Tongue (tissue), 2 donors: ENCODE results near the gene SND1. TPM values are rescaled to one million over a fixed set of nuclear protein-coding genes. Genes with fewer than 3 reads are reported as not detected.
"Not testable (repeated sequence)": the region's sequence is repeated elsewhere in the genome, so short reads cannot be mapped to it uniquely, and the experiment has no call there.

ENCODE experiments used
- DNase-seq: peaks from one replicate; pipeline ENCODE4 v3.0.0-alpha.2; 2015
- total RNA-seq: library from RNA; depleted of rRNA; stranded (reverse); fragments of >200 nt; gene quantifications from one replicate; pipeline ENCODE4 v1.2.3, GENCODE V29; 2014

SND1 gene
- total RNA-seq, 1 donor from 2014 or later, result 111 TPM

GRCh38 chr7:127892488-127893314 is 240.7 kb downstream of the SND1 start:
- DNase-seq, result peak; percentile 29

GRCh38 chr7:127893547-127893946 is 241.6 kb downstream of the SND1 start:
- no peak for DNase-seq

DNA sequence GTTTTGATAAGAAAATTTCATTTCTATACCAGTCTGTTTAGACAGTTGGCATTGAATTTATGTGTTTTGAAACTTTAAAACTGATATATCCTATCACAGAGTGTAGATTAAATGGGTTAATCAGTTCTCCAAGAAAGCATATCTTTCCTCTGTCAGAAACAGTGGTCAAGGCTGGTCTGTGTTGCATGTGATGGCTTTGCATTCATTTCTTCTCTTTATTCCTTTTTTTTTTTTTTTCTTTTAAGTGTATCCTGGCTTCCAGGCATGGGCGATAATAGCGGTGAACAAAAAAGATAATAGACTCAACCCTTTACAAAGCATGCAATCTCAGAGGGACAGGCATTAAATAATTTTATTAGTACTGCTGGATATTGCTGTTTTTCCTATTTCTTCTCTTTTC is 242.6 kb downstream of the SND1 start:
- no peak for DNase-seq

- DNase-seq, result no peak
Measured at GRCh38 chr7:127895360-127895759, 243.4 kb downstream of the SND1 start.

- DNase-seq, result no peak
Measured at GRCh38 chr7:127895814-127896280, 243.9 kb downstream of the SND1 start.

DNA sequence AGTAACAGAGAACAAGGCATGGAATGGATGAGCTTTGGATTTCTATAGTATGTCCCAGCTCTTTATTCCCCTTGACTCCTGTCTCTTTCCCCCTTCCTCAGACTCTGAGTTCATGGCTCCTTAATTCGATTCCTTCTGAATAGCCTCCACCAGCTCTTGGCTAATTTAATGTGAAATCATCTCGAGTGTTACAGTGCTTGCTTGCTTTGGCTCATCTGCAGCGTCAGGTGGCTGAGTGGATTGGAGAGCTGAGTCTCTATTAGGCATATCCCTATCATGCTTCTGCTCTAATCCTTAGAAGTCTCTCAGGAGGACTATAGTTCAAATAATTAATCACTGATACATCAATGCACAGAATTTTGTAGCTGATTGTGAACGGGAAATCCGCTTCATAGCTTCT is 244.7 kb downstream of the SND1 start:
- peak; percentile 46 for DNase-seq

DNA sequence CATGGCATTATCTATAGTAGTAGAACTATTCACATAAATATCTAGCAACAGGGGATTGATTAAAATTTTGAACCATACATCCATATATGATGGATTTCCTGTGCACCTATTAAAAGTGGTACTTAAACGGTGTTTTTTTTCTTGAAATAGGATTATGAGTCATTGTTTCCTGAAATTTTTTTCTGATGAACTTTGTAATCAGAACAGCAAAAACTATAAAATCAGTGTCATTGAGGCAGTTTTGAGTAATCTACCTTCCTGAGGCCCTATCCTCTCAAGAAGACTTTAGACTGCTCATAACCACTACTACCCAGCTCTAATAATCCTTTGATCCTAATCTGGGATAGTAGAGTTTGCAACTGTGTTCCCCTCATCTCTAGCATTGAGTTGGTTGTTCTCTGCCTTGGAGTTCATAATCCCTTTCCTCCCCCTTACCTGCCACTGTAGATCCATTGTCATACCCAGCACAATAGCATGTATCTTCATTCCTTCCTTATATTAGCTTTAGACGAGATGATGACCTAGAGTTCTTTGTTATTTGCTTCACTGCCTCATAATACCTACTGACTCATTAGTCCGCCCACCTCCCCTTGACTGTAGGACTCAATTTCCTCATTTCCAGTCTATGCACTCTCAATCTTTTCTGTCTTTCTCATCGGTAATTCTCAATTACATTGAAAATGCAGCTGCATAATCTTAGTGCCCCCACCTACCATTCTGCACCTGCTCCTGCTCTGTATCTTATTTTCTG is 245.9 kb downstream of the SND1 start:
- DNase-seq, result no peak

DNA sequence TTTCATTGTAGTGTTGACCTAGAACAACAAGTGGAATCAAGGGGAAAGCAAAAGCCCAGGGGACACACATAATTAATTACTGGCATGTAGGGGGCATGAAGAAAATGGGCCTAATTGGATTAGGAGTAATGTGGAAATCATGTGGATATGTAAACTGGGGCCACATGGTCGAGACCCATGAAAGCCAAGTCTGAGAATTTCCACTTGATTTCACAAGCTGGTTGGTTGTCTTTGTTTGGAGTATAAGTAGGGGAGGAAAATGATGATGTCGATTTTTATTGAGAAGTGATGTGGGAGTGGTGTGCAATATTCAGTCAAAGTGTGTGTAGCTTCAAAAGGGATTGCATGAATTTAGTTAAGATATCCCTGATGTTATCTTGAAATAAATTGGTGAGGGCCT is 247.4 kb downstream of the SND1 start:
- no peak for DNase-seq

- no peak for DNase-seq
Measured at GRCh38 chr7:127900141-127900540, 248.1 kb downstream of the SND1 start.

DNA sequence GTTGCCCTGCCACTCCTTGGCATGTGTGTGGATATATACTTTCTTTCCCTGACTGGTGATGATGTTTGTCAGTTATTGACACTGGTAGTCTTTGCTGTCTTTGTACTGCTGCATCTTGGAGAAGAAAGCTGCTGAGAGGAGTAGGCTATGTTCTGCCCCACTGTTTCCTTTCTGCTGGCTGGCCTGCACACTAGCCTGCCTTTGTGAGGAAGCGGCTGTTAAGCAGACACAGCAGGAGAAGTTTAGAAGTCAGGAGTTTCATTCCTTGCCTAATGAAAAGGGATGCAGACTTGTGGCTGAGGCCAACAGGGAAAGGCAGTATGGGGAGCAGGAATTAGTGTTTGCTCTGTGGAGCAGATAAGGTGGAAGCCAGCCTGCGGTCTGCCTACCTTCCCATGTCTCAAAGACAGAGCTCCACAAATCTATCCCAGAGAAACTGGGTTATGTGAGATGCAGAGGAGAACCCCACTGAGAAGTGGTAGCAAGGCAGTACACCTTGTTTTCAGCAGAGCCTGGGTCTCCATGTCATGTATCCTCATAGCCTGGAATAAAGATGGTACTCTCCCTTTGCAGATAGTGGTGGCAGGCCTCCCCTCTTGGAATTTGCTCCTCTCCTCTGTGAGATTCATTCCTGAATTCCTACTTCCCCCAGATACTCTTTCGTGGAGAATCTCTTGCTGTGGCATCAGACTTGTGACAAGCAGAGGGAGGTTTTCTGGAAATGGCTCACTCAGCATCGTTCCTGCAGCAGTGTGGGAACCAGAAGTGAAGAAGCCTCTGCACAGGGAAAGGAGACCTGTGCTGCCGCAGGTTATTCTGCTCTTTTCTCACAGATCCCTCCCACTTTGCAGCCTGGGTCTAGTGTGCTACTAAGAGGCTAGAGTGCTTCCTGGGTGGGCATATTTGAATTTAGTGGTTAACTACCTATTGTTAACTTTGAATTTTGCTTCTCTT is 249.0 kb downstream of the SND1 start:
- DNase-seq, result no peak

DNA sequence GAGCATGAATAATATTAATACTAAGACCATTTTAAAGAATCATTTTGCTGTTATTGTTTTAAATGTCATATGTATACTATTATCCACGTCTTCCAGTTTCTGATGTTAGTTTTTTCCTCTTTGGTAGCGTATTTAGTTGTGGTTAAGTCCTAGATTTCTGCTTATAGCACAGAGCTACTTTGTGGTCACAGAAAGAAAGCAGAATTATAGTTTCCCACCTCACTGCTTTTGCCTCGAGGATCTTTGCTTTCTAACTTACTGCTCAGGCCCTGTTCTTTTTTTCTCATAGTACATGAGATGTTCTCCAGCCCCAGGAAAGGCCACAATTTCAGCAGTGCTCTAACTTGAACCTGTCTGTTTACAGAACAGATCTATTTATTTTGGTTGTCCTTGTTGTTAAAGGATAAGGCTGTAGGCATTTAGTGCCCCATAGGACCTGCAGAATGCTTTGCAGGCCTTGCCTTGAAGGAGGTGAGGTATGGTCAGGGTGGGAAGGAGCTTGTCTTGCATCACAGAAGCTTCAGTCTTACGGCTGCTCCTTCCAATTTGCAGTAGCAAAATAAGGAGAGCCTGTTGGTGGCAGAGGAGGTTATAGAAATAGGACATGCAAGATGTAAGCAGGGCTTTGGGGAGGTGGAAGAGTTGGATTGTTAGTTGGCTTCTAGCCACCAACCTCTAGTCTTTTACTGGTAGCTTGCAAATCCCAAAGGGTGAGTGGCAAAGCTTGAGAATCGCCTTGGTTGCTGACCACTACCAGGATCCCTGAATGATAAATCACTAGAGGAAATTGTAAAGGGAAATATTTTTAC is 250.1 kb downstream of the SND1 start:
- DNase-seq, result no peak

DNA sequence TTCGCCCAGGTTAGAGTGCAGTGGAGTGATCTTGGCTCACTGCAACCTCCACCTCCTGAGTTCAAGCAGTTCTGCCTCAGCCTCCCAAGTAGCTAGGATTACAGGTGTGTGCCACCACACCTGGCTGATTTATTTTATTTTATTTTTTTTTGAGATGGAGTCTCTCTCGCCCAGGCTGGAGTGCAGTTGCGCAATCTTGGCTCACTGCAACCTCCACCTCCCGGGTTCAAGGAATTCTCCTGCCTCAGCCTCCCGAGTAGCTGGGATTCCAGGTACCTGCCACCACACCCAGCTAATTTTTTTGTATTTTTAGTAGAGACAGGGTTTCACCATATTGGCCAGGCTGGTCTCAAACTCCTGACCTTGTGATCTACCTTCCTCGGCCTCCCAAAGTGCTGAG is 250.8 kb downstream of the SND1 start:
- DNase-seq, result not testable (repeated sequence)

DNA sequence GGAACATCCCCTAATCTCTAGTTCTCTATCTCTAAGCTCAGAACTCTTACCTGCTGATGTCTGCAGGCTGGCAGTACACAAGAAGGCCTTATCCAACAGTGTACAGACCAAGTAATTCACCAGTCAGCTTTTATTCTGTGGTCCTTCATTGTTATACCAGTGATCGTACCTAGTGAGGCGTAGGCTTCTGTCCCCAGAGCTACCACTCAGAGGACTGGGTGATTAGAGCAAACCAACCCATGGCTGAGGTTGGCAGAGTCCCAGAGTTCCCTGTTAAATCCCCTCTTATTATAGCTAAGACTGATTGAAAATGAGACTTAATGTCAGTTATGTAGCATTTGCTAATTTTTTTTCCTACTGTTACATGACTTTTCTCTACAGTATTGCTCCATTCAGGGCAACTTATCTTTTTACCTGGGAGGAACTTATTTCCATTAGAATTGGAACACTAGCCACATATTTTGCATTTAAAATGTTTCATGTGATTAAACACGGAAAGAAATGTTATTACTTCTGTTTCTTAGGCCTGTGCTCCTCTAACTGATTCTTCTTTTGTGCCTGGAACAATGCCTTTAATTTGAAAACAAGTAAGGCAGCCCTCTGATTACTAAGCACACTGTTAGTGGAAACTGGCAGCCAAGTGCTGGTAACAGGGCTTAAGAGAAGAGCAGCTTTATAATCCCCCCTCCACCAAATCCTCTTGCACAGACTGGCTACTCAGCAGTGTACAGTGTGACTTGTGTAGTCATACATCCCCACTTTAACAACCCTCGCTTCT is 252.1 kb downstream of the SND1 start:
- peak; percentile 32 for DNase-seq

DNA sequence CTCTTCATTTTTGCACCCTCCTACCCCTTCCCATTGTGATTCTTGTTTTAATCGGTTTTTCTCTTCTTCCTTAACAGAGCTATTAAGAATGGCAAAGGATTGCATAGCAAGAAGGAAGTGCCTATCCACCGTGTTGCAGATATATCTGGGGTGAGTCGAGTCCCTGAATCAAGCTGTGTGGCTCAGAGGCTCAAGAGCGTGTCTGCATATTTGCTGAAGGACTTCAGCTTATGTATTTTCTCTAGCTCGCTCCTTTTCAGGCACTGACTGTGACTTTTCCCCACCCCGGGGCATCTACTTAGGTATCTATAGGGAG is 252.6 kb downstream of the SND1 start:
- DNase-seq, result no peak

- DNase-seq, result no peak
Measured at GRCh38 chr7:127905021-127905420, 253.0 kb downstream of the SND1 start.

- no peak for DNase-seq
Measured at GRCh38 chr7:127905491-127906330, 253.7 kb downstream of the SND1 start.

DNA sequence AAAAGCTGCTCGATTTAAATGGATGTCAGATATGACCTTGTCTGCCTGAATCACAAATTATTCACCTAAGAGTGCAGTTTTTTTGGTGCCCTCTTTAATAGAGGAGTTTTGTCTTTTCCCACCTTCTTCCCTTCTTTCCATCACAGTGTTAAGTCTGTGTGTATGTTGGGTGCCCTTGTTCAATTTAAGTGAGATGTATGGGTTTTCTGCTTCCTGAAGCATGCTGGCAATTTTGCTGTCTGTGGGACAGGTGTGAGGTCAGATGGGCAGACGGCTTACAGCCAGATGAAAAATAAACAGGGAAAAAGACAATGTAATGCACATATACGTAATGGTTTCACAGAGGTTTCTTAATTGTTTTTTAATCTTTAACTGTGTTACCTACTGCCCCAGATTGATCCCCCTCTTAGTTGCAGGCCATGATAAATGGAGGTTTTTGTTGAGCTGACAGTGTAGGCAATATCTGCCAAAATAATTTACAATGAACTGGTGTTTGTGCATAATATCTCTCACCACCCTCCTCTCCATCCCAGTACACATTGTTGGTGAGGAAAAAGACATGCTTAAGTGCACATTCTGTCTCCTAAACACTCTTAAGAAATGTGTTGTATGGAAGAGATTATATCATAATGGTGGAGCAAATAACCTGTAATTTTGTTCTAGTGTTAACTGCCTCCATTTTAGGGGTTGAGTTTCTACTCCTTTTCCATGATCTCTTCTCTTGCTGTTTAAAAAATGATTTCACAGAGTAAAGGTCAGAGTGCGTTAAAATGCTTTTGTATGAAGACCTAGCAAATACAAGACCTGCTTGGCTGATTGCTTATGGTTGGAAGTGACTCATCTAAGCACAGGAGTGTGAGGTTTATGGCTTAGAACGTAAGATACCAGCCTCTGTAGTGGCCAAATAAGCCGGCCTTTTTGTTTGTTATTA is 255.4 kb downstream of the SND1 start:
- no peak for DNase-seq

DNA sequence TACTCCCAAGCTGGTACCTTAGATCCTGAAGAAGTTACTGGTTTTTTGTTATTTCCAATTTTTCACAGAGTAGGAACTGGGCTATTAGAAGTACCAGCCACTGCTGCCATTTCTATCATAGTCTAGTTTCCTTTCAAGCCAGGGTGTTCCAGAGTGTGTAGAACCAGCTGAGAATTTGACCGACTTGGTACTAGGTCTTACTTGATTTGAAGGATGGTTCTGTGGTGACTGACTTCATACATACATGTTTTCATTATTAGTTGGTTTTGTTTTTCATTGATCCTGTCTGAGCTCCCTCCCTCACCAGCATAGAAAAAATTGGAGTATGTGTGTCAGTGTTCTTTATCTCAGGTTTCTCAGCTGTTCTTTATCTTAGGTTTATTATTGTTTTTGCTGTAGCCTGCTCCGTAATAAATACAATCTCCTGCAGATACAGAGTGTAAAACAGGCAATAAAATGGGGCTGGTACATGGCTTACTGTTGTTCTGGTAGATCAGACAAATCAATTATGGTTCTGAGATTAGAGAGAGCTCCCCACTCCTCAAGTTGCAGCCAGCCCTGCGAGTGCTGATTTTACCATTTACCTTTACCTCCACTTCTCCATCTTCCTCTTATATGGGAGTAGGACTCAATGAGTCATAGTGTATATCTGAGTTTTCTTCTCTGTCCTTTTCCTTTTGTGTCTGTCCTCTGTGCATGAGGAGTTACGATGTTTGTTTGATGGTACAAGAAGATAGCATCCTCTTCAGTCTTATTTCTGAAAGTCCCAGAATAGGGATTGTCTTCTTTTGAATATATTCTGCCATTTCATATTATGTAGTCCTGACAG is 256.6 kb downstream of the SND1 start:
- no peak for DNase-seq
